ENCODE measurements around the gene MAPK8IP1.

MAPK8IP1 gene

DNA sequence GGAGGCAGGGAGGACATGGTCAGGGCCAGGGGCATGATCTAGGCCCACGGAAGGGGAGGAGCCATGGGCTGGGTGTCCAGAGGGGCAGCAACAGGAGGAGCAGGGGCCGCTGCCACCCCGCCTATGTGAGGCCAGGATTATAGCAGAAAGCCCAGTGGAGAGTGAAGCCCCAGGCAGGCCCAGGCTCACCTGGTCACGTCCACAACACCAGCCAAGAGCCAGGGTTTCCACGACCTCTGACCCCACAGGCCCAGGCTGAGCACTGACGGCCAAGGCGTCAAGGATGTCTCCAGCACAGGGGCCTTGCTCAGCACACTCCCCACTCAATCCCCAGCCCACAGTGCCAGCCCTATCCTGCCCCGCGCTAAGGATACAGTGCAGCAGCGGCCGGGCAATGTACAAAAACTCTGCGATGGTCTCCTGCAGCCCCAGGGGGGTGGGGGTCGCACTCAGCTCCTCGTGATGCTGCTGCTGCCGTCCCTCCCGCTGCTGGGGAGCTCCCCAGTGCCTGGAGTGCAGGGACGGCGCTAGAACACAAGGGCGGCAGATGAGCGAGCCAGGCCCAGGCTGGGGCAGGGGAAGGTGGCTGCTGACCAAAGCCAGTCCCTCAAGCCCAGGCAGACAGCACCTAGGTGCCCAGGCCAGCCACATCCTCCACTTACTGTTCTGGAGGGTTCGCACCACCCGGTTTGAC is 28.6 kb downstream of the MAPK8IP1 start:
- no peak for DNase-seq

DNA sequence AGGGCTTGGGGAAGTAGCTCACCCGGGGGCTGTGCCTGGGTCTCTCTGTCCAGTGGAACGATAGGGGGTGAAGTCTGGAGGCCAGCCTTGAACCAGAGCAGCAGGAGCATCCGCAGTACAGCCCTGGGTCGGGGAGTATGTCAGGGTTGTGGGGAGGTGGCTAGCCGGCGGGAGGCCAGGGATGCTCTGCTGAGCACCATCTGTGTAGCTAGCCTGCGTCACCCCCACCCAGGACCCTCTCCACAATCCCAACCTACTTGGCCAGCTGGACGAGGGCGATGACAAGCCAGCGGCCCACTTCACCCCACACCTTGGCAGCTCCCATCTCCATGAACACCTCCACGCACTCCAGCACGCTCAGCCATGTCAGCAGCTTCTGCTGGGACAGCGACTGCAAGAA is 30.0 kb downstream of the MAPK8IP1 start:
- DNase-seq, result no peak

DNA sequence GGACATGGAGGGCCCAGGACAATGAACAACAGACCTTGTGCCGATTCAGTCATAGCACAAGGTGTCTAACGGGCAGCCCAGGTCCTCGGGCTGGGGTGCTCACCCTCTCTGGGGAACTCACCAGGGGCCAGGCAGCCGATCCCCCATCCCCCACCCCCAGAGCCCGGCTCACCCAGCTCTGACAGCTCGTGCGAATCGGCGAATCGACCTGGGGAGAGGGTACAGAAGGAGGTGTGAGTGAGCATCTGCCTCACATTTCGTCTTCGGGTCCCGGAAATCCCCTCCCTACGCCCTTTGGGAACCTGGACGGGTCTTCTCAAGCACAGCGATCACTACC is 31.8 kb downstream of the MAPK8IP1 start:
- no peak for DNase-seq

DNA sequence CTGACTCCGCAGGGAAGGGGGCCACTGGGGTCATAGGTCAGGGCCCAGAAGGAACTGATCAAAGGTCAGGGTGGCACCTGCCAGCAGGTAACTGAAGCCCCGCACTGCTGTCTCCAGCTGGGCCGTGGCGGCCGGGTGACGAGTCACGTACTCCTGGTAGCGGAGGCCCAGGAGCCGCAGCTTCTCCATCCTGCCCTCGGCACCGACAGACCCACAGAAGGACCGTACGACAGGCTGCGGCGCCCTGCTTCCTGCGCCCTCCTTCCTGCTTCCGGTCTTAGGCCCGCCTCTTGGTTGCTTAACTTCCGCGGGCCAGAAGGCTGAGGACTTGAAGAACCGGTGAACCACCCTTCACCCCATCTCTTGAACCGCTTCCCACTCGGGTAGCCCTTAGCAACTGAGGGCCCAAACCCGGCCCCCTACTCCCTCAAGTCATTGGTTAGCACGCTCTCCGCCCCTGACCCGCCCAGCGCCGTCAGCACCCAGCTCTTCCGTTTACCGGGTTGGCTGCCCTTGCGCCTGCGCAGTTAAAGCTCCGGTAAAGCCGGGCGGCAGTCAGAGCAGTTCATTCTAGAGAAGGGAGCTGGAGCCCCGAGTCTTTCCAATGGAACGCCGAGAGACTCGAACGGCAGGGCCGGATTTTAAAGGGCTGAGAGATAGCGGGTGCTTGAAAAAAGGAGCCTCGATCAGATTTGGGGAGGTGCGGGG is 32.3 kb downstream of the MAPK8IP1 start, which contains the start of gene PEX16:
PEX16 (minus strand) TSS at position 255 of the 708 bp plus-strand sequence; CDS start at position 189, 66 bp downstream.
- DNase-seq, result peak; percentile 97

DNA sequence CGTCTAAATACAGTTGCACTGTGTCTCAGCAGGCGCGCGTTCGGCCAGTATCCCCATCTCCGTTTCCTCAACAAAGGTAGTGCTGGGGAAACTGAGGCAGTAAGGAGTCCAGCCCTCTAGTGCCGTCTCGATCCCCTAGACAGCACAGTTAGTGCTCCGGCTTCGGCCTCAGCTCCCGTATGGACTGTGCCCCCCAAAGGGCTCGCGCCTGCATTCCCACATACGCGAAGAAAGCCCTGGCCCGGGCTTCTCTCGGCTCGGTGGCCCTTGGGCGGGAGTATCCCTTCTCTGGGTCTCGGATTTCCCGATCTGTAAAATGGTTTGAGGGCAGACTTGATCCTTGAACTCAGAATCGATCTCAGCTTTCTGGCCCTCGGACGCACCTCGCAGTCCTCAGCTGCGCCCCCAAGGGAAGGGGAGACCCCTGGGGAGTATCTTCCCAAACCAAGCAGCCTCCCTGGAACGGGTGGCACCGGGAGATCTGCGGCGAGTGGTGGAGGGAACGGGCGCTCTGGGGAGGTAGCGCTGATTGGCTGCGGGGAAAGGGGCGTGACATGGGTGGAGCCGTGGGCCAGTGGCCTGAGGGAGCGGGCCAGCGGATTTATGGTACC is 33.0 kb downstream of the MAPK8IP1 start:
- peak; percentile 60 for DNase-seq

DNA sequence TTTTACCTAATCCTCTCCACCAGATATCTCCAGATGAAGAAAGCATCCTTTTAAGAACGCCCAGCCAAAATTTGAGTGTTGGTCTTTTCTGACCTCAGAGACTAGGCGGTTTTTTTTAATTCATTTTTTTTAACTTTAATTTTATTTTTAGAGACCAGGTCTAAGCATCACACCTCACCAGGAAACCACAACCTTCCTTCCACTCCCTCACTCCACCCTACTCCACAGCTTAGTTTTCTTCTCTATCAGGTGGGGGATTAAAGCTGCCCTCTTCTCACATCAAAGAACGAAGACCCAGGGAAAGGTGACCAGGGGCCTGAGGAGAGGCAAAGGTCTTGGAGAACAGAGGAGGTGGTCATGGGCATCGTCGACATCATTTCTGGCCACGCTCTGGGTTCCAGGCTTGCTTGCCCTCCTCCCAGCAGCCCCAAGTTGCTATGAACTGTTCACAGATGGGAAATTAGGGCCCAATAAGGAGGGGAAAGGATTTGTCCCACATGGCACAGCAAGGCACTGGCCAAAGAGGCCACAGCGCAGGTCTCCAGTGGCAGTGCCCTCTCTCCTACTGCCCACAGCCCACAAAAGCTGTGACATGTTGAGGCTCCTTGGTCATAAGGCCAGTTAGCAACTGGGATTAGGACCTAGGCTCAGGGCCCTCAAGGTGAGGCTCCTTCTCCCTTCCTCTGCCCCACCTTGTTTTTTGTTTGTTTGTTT is 33.7 kb downstream of the MAPK8IP1 start:
- no peak for DNase-seq

DNA sequence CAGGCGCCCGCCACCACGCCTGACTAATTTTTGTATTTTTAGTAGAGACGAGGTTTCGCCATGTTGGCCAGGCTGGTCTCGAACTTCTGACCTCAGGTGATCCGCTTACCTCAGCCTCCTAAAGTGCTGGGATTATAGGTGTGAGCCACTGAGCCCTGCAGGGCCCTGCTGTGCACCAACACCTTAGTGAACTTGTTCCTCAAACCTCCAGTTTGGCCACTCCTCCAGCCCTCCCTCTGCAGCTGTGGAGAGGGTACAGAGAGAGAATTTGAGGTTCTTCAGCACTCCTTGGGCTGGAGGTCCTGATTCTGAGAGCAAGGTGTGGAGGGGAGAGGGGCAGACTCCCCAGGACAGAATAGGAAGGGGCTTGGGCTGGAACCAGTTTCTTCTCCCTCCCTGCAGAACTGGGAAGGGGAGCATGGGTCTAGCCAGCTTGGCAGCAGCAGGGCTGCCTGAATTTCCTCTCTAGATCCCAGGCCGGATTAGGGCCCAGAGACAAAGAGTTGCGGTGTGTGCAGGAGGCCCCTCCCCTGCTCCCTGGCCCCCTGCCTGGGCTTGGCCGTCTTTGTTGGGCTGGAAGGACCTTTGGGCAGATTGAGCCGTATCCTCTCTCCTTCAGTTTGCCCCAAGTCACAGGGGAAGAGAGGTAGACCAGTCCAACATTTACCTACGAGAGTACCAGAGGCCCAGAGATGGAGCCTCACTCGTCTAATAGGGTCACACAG is 34.5 kb downstream of the MAPK8IP1 start:
- DNase-seq, result no peak

DNA sequence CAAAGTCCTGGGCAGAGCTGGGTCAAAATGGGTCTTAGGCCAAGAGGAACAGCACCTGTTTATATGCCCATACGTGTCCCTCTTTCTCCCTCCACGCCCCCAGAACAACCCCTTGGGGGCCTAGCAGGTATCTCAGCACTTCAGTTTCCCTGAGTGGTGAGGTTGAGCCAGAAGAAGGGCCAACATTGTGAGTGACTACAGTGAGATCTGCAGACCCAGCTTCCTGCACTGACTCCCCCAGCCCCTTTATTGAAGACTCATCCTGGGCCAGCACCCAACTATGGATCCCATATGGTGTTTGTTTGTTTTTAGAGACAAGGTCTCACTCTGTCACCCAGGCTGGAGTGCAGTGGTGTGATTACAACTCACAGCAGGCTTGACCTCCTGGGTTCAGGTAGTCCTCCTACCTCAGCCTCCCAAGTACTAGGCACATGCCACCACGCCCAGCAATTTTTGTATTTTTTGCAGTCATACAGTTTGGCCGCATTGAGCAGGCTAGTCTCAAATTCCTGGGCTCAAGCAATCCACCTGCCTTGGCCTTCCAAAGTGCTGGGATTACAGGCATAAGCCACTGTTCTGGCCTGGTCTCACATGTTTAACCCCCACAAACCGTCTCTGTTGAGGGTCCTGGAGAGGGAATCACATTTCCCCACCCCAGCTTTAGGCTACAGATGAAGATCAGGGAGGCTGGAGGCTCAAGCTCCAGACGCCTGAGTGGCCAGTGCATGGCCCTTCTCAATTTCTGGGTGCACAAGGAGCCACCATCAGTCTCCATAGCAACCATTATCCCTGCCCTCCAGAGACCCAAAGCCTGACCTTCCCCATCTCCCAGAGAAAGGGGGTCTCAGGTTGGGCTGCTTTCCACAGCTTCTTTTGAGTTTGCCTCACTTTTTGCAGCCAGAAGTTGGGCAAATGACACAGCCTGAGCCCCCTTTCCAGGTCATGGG is 35.4 kb downstream of the MAPK8IP1 start:
- no peak for DNase-seq

DNA sequence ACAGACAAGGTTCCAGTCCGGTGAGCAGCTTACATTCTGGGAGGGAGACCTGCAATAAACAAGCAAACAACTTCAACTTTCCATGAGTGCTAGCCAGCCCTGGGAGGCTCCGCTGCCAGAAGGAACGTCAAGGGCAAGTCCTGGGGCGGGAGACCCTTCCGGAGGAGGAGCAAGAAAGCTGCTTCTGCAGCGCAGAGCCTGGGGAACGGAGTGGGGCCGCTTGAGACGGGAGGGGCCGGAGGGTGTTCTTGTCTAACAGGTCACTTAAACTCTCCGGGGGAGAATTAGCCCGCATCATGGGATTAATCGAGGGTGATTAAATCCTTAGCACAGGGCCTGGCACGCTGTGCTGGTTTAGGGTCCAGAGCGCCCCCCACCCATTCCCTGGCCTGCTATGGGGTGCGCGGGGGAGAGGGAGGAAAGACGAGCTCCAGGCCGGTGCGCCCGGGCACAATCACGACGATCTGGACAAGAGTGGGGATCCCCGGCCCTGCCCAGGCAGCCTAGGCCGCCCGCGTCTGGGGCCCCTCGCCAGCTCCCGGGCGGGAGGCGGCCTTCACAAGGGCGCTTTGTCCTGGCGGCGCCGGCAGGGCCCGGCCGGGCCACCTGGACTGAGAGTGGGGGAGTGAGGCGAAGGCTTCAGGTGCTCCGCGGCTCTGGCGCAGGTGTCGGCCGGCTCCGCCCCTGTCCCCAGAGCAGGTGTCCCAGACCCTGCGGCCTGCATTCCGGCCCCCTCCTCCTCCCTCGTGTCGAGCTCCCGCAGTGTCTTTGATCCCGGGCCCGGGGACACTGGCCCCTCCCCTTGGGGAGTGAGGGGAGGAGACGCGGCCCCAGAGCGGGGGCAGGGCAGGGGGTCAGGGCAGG is 36.3 kb downstream of the MAPK8IP1 start:
- peak; percentile 91 for DNase-seq

DNA sequence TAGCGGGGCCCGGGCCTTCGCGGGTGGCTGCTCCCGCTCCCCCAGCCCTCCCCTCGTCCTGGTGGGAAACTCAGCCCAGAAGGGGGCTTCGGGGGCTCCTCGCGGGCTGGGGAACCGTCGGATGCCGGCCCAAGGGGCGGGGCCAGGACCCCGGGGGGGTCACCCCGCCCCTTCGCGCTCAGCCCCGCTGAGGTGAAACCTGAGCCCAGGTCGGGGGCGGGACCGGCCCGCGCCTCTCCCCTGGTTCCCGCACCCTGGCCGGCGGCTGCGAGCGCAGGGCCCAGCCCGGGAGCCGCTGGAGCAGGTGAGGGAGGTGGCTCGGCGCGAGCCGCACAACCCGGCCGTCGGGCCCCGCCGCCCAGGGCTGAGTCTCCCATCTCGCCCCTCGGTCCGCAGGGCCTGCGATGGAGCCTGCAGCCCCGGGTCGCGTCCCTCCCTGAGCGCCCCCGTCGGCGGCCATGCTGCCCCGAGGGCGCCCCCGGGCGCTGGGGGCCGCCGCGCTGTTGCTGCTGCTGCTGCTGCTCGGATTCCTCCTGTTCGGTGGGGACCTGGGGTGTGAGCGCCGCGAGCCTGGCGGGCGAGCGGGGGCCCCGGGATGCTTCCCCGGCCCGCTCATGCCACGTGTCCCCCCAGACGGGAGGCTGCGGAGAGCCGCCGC is 37.1 kb downstream of the MAPK8IP1 start, which contains the start of gene LARGE2:
LARGE2 (plus strand) TSS at position 232 of the 658 bp plus-strand sequence; CDS start at position 459, 227 bp downstream.
- peak; percentile 72 for DNase-seq

DNA sequence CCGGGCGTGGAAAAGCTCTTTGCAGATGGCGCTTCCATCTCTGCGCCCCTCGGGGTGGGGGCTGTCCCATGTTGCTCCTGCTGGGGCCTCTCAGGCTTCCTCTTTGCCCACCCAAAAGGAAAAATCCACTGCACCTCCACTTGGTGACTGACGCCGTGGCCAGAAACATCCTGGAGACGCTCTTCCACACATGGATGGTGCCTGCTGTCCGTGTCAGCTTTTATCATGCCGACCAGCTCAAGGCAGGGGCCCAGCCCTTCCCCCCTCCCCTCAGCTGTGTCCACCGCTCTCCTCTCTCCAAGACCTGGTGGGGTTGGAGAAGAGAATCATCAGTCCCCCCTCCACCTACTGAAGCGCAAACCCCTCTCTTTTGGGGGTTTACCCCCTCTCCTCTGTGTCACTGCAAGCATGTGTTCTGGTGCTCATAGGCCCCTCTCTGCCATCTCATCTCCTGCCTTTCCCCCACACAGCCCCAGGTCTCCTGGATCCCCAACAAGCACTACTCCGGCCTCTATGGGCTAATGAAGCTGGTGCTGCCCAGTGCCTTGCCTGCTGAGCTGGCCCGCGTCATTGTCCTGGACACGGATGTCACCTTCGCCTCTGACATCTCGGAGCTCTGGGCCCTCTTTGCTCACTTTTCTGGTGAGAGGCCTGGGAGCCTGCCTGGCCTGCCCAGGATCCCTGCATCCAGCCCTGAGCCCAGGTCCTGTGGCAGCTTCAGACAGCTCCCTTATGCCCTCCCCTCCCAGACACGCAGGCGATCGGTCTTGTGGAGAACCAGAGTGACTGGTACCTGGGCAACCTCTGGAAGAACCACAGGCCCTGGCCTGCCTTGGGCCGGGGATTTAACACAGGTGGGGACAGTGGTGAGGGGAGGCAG is 38.8 kb downstream of the MAPK8IP1 start:
- DNase-seq, result no peak

DNA sequence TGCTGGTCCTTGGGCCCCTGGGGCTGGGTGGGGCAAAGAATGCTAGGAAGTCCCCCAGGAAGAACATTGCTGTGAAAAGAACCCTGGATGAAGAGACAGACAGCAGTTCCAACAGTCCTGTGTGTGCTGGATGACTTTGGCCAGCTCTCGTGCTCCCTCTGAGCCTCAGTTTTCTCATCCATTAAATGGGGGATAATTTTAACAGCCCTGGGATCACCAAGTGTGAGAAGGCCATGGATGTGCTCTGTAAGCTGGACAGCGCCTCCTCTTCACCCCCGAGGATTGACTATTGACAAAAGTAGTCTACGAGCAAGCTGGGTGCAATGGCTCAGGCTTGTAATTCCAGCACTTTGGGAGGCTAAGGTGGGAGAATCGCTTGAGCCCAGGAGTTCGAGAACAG is 39.5 kb downstream of the MAPK8IP1 start:
- DNase-seq, result no peak

DNA sequence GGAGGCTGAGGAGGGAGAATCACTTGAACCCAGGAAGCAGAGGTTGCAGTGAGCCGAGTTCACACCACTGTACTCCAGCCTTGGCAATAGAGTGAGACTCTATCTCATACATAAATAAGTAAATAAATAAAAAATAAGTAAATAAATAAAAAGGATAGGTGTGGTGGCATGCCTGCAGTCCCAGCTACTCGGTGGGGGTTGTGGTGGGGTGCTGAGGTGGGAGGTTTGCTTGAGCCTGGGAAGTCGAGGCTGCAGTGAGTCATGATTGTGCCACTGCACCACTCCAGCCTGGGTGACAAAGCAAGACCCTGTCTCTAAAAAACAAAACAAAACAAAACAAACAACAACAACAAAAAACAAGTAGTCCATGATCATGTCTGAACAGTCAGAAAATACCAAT is 40.1 kb downstream of the MAPK8IP1 start:
- no peak for DNase-seq

DNA sequence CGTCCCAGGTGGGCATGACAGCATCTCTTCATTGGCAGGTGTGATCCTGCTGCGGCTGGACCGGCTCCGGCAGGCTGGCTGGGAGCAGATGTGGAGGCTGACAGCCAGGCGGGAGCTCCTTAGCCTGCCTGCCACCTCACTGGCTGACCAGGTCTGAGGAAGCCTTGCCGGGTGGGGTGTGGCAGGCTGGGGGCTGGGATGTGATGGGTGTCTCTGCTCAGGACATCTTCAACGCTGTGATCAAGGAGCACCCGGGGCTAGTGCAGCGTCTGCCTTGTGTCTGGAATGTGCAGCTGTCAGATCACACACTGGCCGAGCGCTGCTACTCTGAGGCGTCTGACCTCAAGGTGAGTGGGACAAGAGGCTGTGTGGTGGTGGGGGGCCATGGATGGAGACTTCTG is 40.5 kb downstream of the MAPK8IP1 start:
- DNase-seq, result no peak

DNA sequence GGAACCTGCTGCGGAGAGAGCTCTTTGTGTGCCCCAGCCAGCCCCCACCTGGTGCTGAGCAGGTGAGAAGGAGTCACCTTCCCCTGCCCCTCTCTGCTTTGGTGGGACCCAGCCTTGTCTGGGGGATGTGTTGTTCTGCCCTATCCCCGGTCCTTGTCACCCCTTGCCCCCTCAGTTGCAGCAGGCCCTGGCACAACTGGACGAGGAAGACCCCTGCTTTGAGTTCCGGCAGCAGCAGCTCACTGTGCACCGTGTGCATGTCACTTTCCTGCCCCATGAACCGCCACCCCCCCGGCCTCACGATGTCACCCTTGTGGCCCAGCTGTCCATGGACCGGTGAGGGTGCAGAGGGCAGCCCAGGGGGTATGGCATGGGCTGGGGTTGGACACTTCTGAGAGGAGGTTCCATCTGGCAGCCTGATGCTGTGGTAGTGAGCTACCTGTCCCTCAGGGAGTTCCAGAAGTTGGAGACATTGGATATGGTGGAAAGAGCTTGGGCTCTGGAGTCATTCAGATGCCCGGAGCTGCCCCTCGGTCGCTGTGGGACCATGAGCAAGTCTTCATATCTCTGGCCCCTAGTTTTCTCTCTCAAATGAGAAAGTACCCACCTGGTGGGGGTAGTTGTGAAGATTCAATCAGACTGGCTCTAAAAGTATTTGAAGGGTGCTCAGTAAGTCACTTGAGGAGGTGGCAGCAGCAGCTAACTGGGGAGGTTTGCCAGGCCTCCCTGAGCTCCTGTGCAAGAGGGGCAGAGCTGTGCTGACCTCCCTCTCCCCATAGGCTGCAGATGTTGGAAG is 41.3 kb downstream of the MAPK8IP1 start:
- DNase-seq, result no peak

DNA sequence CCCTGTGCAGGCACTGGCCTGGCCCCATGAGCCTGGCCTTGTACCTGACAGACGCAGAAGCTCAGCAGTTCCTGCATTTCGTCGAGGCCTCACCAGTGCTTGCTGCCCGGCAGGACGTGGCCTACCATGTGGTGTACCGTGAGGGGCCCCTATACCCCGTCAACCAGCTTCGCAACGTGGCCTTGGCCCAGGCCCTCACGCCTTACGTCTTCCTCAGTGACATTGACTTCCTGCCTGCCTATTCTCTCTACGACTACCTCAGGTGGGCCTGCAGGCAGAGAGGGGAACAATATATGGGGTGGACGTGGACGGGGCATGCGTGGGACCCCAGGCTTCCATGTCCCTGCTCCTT is 41.9 kb downstream of the MAPK8IP1 start:
- no peak for DNase-seq

DNA sequence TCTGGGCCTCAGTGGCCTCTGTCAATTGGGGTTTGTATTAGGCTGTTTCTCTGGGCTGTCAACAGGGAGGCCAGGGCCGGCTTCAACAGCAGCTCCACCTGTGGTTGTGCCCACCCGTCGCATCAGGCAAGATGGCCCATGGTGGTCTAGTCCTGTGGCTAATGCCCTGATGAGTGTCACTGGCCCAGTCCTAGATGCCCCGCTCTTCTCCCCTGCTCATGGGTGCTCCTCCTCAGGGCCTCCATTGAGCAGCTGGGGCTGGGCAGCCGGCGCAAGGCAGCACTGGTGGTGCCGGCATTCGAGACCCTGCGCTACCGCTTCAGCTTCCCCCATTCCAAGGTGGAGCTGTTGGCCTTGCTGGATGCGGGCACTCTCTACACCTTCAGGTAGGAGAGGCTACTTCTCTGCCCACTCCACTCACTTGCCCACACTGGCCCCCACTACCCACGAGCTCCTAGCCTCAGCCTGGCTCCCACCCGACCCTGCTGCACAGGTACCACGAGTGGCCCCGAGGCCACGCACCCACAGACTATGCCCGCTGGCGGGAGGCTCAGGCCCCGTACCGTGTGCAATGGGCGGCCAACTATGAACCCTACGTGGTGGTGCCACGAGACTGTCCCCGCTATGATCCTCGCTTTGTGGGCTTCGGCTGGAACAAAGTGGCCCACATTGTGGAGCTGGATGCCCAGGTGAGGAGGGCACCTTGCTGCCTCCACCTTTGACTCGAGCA is 42.4 kb downstream of the MAPK8IP1 start:
- no peak for DNase-seq

All from NCI-H2029 (cell line).